H1 (cell line): ENCODE measurements around the gene KCNQ1. TPM values are rescaled to one million over a fixed set of nuclear protein-coding genes. Genes with fewer than 3 reads are reported as not detected.

ENCODE experiments used
- CTCF ChIA-PET: fragments of 300-600 bp; sonication (Branson Sonifier 250); formaldehyde crosslinking; loops from one replicate; lab custom pipeline; 2021; ENCODE audit not compliant: partially characterized antibody; lab: Charles Lee
- POLR2A ChIA-PET: fragments of 300-600 bp; sonication (Branson Sonifier 250); formaldehyde crosslinking; loops from one replicate; lab custom pipeline; 2021; ENCODE audit warnings: inconsistent platforms; ENCODE audit not compliant: partially characterized antibody; lab: Charles Lee
- DNase-seq, 2 experiments: peaks; one replicate each; pipeline versions ENCODE4 v3.0.0 to v3.0.0-alpha.2; 2010 to 2022; ENCODE audit warnings: low spot score in 2 of 2, low read depth in 1 of 2, mixed read lengths in 1 of 2
- FAIRE-seq: peaks from 2 replicates; lab custom pipeline; 2011; peaks lifted over from hg19 to GRCh38; lab: Jason Lieb, UNC
- H2AFZ ChIP-seq: 2 replicates; pipeline ENCODE4 v1.8.1; 2012; ENCODE audit warnings: low read length, inconsistent platforms
- H2AK5ac ChIP-seq: 2 replicates; pipeline ENCODE4 v1.6.1; 2013; ENCODE audit warnings: low read depth, low read length
- H2BK120ac ChIP-seq: replicated peaks from 2 replicates; pipeline ENCODE3; 2013; ENCODE audit warnings: low read depth, low read length, inconsistent platforms
- H2BK12ac ChIP-seq: 2 replicates; pipeline ENCODE4 v1.6.1; 2013; ENCODE audit warnings: low read depth, low read length
- H2BK15ac ChIP-seq: 2 replicates; pipeline ENCODE4 v1.6.1; 2013; ENCODE audit warnings: low read length
- H2BK20ac ChIP-seq: 2 replicates; pipeline ENCODE4 v1.6.1; 2013; ENCODE audit warnings: low read length
- H2BK5ac ChIP-seq: 2 replicates; pipeline ENCODE4 v1.6.1; 2013; ENCODE audit warnings: low read depth, low read length
- H3K14ac ChIP-seq: 2 replicates; pipeline ENCODE4 v1.6.1; 2013; ENCODE audit warnings: inconsistent platforms; ENCODE audit not compliant: insufficient read length
- H3K18ac ChIP-seq: 2 replicates; pipeline ENCODE4 v1.6.1; 2013; ENCODE audit warnings: low read length; ENCODE audit errors: extremely low read depth
- H3K23ac ChIP-seq: 2 replicates; pipeline ENCODE4 v1.6.1; 2013; ENCODE audit warnings: inconsistent platforms; ENCODE audit not compliant: insufficient read length
- H3K23me2 ChIP-seq: 2 replicates; pipeline ENCODE4 v1.6.1; 2013; ENCODE audit warnings: low read depth, low read length
- H3K27ac ChIP-seq: 2 replicates; pipeline ENCODE4 v1.6.1; 2011; ENCODE audit warnings: low read depth, low read length, inconsistent platforms
- H3K27me3 ChIP-seq, 4 experiments: replicated peaks in 1 of 4; 1 replicate in 1 of 4; 2 replicates in 3 of 4; pipeline versions ENCODE4 v1.6.1 to v1.8.1; 2011 to 2013; ENCODE audit warnings: low read length in 3 of 4, mild to moderate bottlenecking in 3 of 4, inconsistent platforms in 2 of 4, mixed read lengths in 2 of 4, moderate library complexity in 1 of 4; ENCODE audit not compliant: control insufficient read depth in 3 of 4, insufficient read depth in 3 of 4; ENCODE audit errors: extremely low read depth in 1 of 4
- H3K36me3 ChIP-seq, 4 experiments: 2 replicates each; pipeline versions ENCODE4 v1.6.1 to v1.8.1; 2011 to 2013; ENCODE audit warnings: mild to moderate bottlenecking in 4 of 4, low read length in 3 of 4, moderate library complexity in 2 of 4, control low read depth in 1 of 4, inconsistent platforms in 1 of 4; ENCODE audit not compliant: insufficient read depth in 4 of 4, control insufficient read depth in 2 of 4
- H3K4ac ChIP-seq: replicated peaks from 2 replicates; pipeline ENCODE3; 2013; ENCODE audit warnings: low read length, low read depth, mixed read lengths, inconsistent platforms; ENCODE audit not compliant: insufficient read length
- H3K4me1 ChIP-seq, 4 experiments: replicated peaks in 1 of 4; 1 replicate in 1 of 4; 2 replicates in 3 of 4; pipeline versions ENCODE4 v1.6.1 to v1.8.1; 2011 to 2013; ENCODE audit warnings: low read length in 3 of 4, inconsistent platforms in 2 of 4, mixed read lengths in 1 of 4; ENCODE audit not compliant: insufficient read depth in 4 of 4, control insufficient read depth in 3 of 4
- H3K4me2 ChIP-seq, 2 experiments: 2 replicates each; pipeline versions ENCODE4 v1.6.1 to v1.8.1; 2011 to 2013; ENCODE audit warnings: low read depth in 2 of 2, low read length in 2 of 2, control low read depth in 1 of 2, inconsistent platforms in 1 of 2, mild to moderate bottlenecking in 1 of 2; ENCODE audit not compliant: insufficient read depth in 1 of 2
- H3K4me3 ChIP-seq, 4 experiments: fragments of 200-600, 300-600 bp in 1 of 4; sonication (generic), shearing (Covaris generic), sonication (Bioruptor Twin) in 1 of 4; 2 replicates each; pipeline versions ENCODE4 v1.5.1 to v1.8.1; 2011 to 2016; ENCODE audit warnings: low read length in 4 of 4, low read depth in 3 of 4, control low read depth in 2 of 4, inconsistent platforms in 2 of 4, mild to moderate bottlenecking in 2 of 4, mixed read lengths in 1 of 4, moderate library complexity in 1 of 4; ENCODE audit not compliant: insufficient read depth in 2 of 4; ENCODE audit errors: extremely low read depth in 1 of 4
- H3K56ac ChIP-seq: replicated peaks from 2 replicates; pipeline ENCODE3; 2013; ENCODE audit warnings: low read depth, mild to moderate bottlenecking, mixed read lengths, low read length, inconsistent platforms; ENCODE audit not compliant: insufficient read length
- H3K79me1 ChIP-seq: 2 replicates; pipeline ENCODE4 v1.6.1; 2013; ENCODE audit warnings: low read depth, low read length, control low read depth
- H3K79me2 ChIP-seq, 2 experiments: 2 replicates each; pipeline versions ENCODE4 v1.6.1 to v1.8.1; 2012 to 2013; ENCODE audit warnings: low read length in 2 of 2, mild to moderate bottlenecking in 2 of 2, inconsistent platforms in 1 of 2; ENCODE audit not compliant: insufficient read depth in 2 of 2, control insufficient read depth in 1 of 2
- H3K9ac ChIP-seq, 4 experiments: replicated peaks in 1 of 4; 1 replicate in 1 of 4; 2 replicates in 3 of 4; pipeline versions ENCODE4 v1.6.1 to v1.8.1; 2011 to 2013; ENCODE audit warnings: low read depth in 3 of 4, low read length in 3 of 4, control low read depth in 2 of 4, mild to moderate bottlenecking in 2 of 4, moderate library complexity in 2 of 4, inconsistent platforms in 1 of 4; ENCODE audit errors: extremely low read depth in 1 of 4
- H3K9me3 ChIP-seq, 2 experiments: 2 replicates each; pipeline versions ENCODE4 v1.6.1 to v1.8.1; 2012 to 2013; ENCODE audit warnings: mild to moderate bottlenecking in 2 of 2, moderate library complexity in 2 of 2, control low read depth in 1 of 2, inconsistent platforms in 1 of 2, low read depth in 1 of 2, low read length in 1 of 2, mixed read lengths in 1 of 2; ENCODE audit not compliant: insufficient read depth in 2 of 2
- H4K20me1 ChIP-seq, 2 experiments: replicated peaks in 1 of 2; 2 replicates each; pipeline versions ENCODE3 to v1.8.1; 2011 to 2013; ENCODE audit warnings: inconsistent platforms in 2 of 2, low read length in 2 of 2, mild to moderate bottlenecking in 1 of 2; ENCODE audit not compliant: insufficient read depth in 2 of 2, control insufficient read depth in 1 of 2
- H4K5ac ChIP-seq: 2 replicates; pipeline ENCODE4 v1.6.1; 2013; ENCODE audit warnings: low read length, low read depth, mixed read lengths, inconsistent platforms; ENCODE audit not compliant: insufficient read length
- H4K8ac ChIP-seq: 2 replicates; pipeline ENCODE4 v1.8.0; 2013; ENCODE audit warnings: mild to moderate bottlenecking, moderate library complexity, low read length, inconsistent platforms; ENCODE audit not compliant: insufficient read depth; ENCODE audit errors: extremely low read depth
- H4K91ac ChIP-seq: replicated peaks from 2 replicates; pipeline ENCODE3; 2013; ENCODE audit warnings: low read length, mixed read lengths, inconsistent platforms; ENCODE audit not compliant: insufficient read length
- ASH2L ChIP-seq: fragments of 200-600, 300-600 bp; sonication (generic); IDR thresholded peaks from one replicate; pipeline ENCODE4 v1.7.1; 2017; ENCODE audit warnings: low read length
- EZH2 ChIP-seq: fragments of 200-600 bp; sonication (generic); IDR thresholded peaks from 2 replicates; pipeline ENCODE4 v1.7.1; 2012; ENCODE audit warnings: low read depth, mild to moderate bottlenecking, moderate library complexity, low read length, inconsistent platforms; ENCODE audit not compliant: severe bottlenecking
- GTF2F1 ChIP-seq: IDR thresholded peaks from 2 replicates; pipeline ENCODE4 v1.6.1; 2012; ENCODE audit warnings: low read depth, low read length, improper control_type of control experiment, borderline replicate concordance
- NANOG ChIP-seq: IDR thresholded peaks from 2 replicates; pipeline ENCODE4 v1.6.1; 2011; ENCODE audit warnings: low read length, low read depth, mild to moderate bottlenecking, inconsistent platforms; ENCODE audit not compliant: insufficient read depth, poor library complexity, severe bottlenecking
- NRF1 ChIP-seq: IDR thresholded peaks from 2 replicates; pipeline ENCODE4 v1.6.1; 2011; ENCODE audit warnings: mild to moderate bottlenecking, low read depth, low read length, improper control_type of control experiment
- RXRA ChIP-seq: IDR thresholded peaks from 2 replicates; pipeline ENCODE4 v1.6.1; 2011; ENCODE audit warnings: low read depth, mild to moderate bottlenecking, low read length, moderate library complexity; ENCODE audit not compliant: insufficient read depth
- SAP30 ChIP-seq: fragments of 300-600 bp; sonication (generic); IDR thresholded peaks from 2 replicates; pipeline ENCODE4 v1.7.1; 2012; ENCODE audit warnings: low read length, moderate library complexity, mild to moderate bottlenecking, inconsistent platforms; ENCODE audit not compliant: insufficient read depth, insufficient replicate concordance
- TAF7 ChIP-seq: optimal IDR thresholded peaks from 2 replicates; pipeline ENCODE3; 2011; ENCODE audit warnings: low read depth, mild to moderate bottlenecking, inconsistent platforms, low read length, moderate library complexity, borderline replicate concordance
- WGBS, 2 experiments: shearing (Covaris generic) in 1 of 2; methylation state at CpG; one replicate each; pipeline versions ENCODE4 v1.1.6 to v1.1.7; 2013 to 2015; ENCODE audit warnings: low lambda C conversion rate in 2 of 2, mixed read lengths in 2 of 2, inconsistent platforms in 1 of 2, low coverage in 1 of 2, missing lambda C conversion rate in 1 of 2; ENCODE audit not compliant: insufficient replicate concordance in 2 of 2, insufficient coverage in 1 of 2, insufficient read length in 1 of 2; ENCODE audit errors: extremely low coverage in 1 of 2, missing lambda C conversion rate in 1 of 2; 5-methylcytosine and 5-hydroxymethylcytosine counted together
- polyA plus RNA-seq, 7 experiments: library from polyadenylated mRNA; depleted of rRNA in 3 of 7; stranded (reverse) in 5 of 7; unstranded in 2 of 7; fragments of >200 nt in 5 of 7; fragments of 200-250 nt in 2 of 7; gene quantifications; 1 replicate in 5 of 7; 2 replicates in 1 of 7; 4 replicates in 1 of 7; pipeline versions ENCODE4 v1.2.1 to v1.2.3, GENCODE V29; 2011 to 2013; ENCODE audit warnings: missing spikeins in 2 of 7, mixed read lengths in 2 of 7
- total RNA-seq: library from RNA; stranded (reverse); fragmentation: NEBNext Ultra II Directional; extraction: Animal tissue kit (Norgen Biotek cat#: 25700); gene quantifications from 2 replicates; pipeline ENCODE4 v1.2.1, GENCODE V29; 2021
- TF ChIP-seq, protein P1 (sequence below): IDR thresholded peaks from 2 replicates; pipeline ENCODE4 v1.6.1; 2012; ENCODE audit warnings: inconsistent platforms
- TF ChIP-seq, protein P2 (sequence below): IDR thresholded peaks from 2 replicates; pipeline ENCODE4 v1.6.1; 2012; ENCODE audit warnings: inconsistent platforms

KCNQ1 gene
- total and polyA plus RNA-seq, 2 of the 8 experiments (the other 6 are each of a cell fraction or from before 2014, with no cell fraction given), result 1.9 to 2.0 TPM

DNA sequence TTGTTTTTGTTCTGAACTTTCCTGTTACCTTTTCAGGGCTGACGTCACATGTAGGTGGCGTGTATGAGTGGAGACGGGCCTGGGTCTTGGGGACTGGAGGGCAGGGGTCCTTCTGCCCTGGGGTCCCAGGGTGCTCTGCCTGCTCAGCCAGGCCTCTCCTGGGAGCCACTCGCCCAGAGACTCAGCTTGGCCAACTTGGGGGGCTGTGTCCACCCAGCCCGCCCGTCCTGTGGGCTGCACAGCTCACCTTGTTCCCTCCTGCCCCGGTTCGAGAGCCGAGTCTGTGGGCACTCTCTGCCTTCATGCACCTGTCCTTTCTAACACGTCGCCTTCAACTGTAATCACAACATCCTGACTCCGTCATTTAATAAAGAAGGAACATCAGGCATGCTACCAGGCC, 47.8 kb upstream of the KCNQ1 start:
- H2BK12ac ChIP-seq, result no peak overlapping the region
- H2BK15ac ChIP-seq, result no peak overlapping the region
- H3K4ac ChIP-seq, result no peak overlapping the region
- H4K20me1 ChIP-seq, result peaks cover 12 to 17% of the 10 kb centered on the region in 2 experiments
- peaks cover 0 to 21% (median under 1%) of the 10 kb centered on the region in 4 experiments; a peak in 4 of 8 replicates for H3K36me3 ChIP-seq
- H3K14ac ChIP-seq, result no peak overlapping the region
- no peak overlapping the region for H3K18ac ChIP-seq
- peaks cover 2% of the 10 kb centered on the region; the same call in 1 of the 2 replicates for H3K79me1 ChIP-seq
- H3K27me3 ChIP-seq, result no peaks in the 10 kb centered on the region
- H4K91ac ChIP-seq, result no peak overlapping the region
- 94% methylated on average over 11 of the region's 12 CpGs; no CpG with 5 or more reads in 1 of the 2 experiments for WGBS, 2 experiments
- ChIA-PET CTCF (interaction anchor here (1.0 to 1.5 kb wide), 2 partner anchors 91 to 92 kb away, joined by 4 to 5 read pairs; no protein-coding TSS in a partner anchor), POLR2A (interaction anchor here (1.7 to 2.3 kb wide), 2 partner anchors 10 to 19 kb away, joined by 7 to 11 read pairs; no protein-coding TSS in a partner anchor)
- no peak overlapping the region for H2BK5ac ChIP-seq
- H2AFZ ChIP-seq, result no peak overlapping the region
- no peak overlapping the region for H3K56ac ChIP-seq
- H3K4me1 ChIP-seq, result peaks cover 0 to 15% (median 6%) of the 10 kb centered on the region in 4 experiments; a peak in 5 of 7 replicates
- H3K79me2 ChIP-seq, result peaks cover 0 to 12% of the 10 kb centered on the region in 2 experiments; a peak in 3 of 4 replicates
- H3K23me2 ChIP-seq, result peaks cover 12% of the 10 kb centered on the region
- no peaks in the 10 kb centered on the region for H3K9me3 ChIP-seq
- no peak overlapping the region for H2AK5ac ChIP-seq
- H2BK120ac ChIP-seq, result no peak overlapping the region
- H3K27ac ChIP-seq, result no peak overlapping the region
- no peak overlapping the region for H3K4me3 ChIP-seq
- FAIRE-seq (no peak), DNase-seq (no peak)
- H3K9ac ChIP-seq, result no peak overlapping the region
- H2BK20ac ChIP-seq, result no peak overlapping the region
- no peak overlapping the region for H3K23ac ChIP-seq
- H4K8ac ChIP-seq, result no peak overlapping the region
- H4K5ac ChIP-seq, result no peak overlapping the region
- H3K4me2 ChIP-seq, result no peak overlapping the region
- TF ChIP-seq, protein P1, sequence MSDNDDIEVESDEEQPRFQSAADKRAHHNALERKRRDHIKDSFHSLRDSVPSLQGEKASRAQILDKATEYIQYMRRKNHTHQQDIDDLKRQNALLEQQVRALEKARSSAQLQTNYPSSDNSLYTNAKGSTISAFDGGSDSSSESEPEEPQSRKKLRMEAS, result no peak
- no peak for TF ChIP-seq RXRA
- no peak for TF ChIP-seq NRF1
- TF ChIP-seq SAP30, result no peak
- no peak for TF ChIP-seq NANOG
- no peak for TF ChIP-seq ASH2L
- TF ChIP-seq, protein P2, sequence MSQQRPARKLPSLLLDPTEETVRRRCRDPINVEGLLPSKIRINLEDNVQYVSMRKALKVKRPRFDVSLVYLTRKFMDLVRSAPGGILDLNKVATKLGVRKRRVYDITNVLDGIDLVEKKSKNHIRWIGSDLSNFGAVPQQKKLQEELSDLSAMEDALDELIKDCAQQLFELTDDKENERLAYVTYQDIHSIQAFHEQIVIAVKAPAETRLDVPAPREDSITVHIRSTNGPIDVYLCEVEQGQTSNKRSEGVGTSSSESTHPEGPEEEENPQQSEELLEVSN, result no peak
- TF ChIP-seq GTF2F1, result no peak
- TF ChIP-seq TAF7, result no peak
- no peak for TF ChIP-seq EZH2
